ENCODE data around the gene CATSPERD.

Gene CATSPERD

DNA sequence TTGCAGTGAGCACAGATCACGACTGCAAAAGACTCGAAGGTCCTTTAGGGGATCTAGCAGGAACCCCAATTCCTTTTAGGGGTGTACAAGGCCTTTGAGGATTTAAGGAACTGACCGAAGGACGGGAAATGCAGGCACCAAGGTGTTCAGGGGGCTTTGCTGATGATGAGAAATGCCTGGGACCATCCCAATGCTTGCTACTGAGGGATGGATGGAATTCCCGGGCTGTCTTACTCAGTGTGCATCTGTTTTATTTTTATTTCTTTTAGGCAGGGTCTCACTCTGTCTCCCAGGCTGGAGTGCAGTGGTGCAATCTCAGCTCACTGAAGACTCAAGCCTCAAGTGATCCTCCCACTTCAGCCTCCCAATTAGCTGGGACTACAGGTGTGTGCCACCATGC is 52.8 kb downstream of the CATSPERD start:
- TF ChIP-seq, protein P1, sequence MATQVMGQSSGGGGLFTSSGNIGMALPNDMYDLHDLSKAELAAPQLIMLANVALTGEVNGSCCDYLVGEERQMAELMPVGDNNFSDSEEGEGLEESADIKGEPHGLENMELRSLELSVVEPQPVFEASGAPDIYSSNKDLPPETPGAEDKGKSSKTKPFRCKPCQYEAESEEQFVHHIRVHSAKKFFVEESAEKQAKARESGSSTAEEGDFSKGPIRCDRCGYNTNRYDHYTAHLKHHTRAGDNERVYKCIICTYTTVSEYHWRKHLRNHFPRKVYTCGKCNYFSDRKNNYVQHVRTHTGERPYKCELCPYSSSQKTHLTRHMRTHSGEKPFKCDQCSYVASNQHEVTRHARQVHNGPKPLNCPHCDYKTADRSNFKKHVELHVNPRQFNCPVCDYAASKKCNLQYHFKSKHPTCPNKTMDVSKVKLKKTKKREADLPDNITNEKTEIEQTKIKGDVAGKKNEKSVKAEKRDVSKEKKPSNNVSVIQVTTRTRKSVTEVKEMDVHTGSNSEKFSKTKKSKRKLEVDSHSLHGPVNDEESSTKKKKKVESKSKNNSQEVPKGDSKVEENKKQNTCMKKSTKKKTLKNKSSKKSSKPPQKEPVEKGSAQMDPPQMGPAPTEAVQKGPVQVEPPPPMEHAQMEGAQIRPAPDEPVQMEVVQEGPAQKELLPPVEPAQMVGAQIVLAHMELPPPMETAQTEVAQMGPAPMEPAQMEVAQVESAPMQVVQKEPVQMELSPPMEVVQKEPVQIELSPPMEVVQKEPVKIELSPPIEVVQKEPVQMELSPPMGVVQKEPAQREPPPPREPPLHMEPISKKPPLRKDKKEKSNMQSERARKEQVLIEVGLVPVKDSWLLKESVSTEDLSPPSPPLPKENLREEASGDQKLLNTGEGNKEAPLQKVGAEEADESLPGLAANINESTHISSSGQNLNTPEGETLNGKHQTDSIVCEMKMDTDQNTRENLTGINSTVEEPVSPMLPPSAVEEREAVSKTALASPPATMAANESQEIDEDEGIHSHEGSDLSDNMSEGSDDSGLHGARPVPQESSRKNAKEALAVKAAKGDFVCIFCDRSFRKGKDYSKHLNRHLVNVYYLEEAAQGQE (IDR thresholded peaks at IDR 0.05; ENCODE audit: insufficient read depth in 1 of 2, low read depth in 2 of 2, low read length in 2 of 2) = no peak
- TF ChIP-seq FOXP2 (optimal IDR thresholded peaks at IDR 0.05; ENCODE audit: borderline replicate concordance, extremely low read depth, extremely low read length, insufficient read depth) (no peak), TAF1 (IDR thresholded peaks at IDR 0.05; ENCODE audit: borderline replicate concordance, insufficient read depth, low read length) (no peak), SIN3A (IDR thresholded peaks at IDR 0.05; ENCODE audit: borderline replicate concordance, insufficient read depth, low read length) (no peak), POLR2AphosphoS5 (IDR thresholded peaks at IDR 0.05; ENCODE audit: low read depth, low read length) (no peak)

DNA sequence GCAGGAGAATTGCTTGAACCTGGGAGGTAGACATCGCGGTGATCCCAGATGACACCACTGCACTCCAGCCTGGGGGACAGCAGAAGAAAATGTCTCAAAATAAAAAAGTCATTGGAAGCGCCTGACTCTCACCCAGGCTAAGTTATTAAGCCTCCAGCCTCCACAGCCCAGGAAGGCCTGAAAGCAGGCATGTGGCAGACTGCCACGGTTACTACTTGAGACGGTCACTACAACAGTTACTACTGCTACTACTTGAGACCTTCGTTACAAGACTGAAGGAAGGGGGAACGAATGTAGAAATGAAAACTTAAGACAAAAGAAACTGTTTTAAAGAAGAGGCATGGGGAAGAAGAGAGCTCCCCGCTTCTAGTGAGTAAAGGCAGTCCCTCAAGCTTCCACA is 54.5 kb downstream of the CATSPERD start:
- TF ChIP-seq FOXP2 (optimal IDR thresholded peaks at IDR 0.05; ENCODE audit: borderline replicate concordance, extremely low read depth, extremely low read length, insufficient read depth) (no peak), POLR2AphosphoS5 (IDR thresholded peaks at IDR 0.05; ENCODE audit: low read depth, low read length) (no peak), SIN3A (IDR thresholded peaks at IDR 0.05; ENCODE audit: borderline replicate concordance, insufficient read depth, low read length) (no peak), TAF1 (IDR thresholded peaks at IDR 0.05; ENCODE audit: borderline replicate concordance, insufficient read depth, low read length) (no peak)
- TF ChIP-seq, protein P1 (IDR thresholded peaks at IDR 0.05; ENCODE audit: insufficient read depth in 1 of 2, low read depth in 2 of 2, low read length in 2 of 2) = no peak

DNA sequence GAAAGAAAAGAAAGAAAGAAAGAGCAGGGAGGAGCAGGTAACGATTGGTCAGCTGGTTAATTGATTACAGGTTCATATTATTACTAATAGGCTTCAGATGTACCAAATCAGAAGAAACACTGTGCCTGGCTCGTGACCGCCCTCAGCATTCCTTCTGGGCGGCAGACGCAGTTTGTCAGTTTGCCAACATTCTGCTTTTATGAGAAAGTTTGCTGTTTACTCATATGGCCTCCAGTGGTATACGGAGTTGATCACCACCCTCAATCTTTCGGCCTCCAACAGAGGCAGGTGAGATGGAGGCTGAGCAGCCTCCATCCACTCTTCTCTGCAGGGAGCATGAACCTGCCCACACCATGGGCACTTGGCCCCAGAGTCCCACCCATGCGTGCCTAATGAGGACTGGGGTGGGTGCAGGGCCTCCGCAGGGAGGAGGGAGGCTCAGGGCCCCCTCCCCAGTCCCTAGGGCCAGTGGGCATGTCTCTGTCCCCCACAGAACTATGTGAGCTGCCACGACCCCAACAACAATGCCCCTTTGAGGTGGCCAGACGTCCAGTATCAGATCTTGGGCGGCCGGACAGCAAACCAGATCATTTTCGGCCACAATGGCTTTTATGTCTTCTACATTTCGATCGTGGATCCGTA is 55.4 kb downstream of the CATSPERD start:
- TF ChIP-seq FOXP2 (optimal IDR thresholded peaks at IDR 0.05; ENCODE audit: borderline replicate concordance, extremely low read depth, extremely low read length, insufficient read depth) = no peak
- TF ChIP-seq, protein P1 (IDR thresholded peaks at IDR 0.05; ENCODE audit: insufficient read depth in 1 of 2, low read depth in 2 of 2, low read length in 2 of 2) = no peak
- no peak for TF ChIP-seq POLR2AphosphoS5 (IDR thresholded peaks at IDR 0.05; ENCODE audit: low read depth, low read length)
- TF ChIP-seq SIN3A (IDR thresholded peaks at IDR 0.05; ENCODE audit: borderline replicate concordance, insufficient read depth, low read length) = no peak
- TF ChIP-seq TAF1 (IDR thresholded peaks at IDR 0.05; ENCODE audit: borderline replicate concordance, insufficient read depth, low read length) = no peak

DNA sequence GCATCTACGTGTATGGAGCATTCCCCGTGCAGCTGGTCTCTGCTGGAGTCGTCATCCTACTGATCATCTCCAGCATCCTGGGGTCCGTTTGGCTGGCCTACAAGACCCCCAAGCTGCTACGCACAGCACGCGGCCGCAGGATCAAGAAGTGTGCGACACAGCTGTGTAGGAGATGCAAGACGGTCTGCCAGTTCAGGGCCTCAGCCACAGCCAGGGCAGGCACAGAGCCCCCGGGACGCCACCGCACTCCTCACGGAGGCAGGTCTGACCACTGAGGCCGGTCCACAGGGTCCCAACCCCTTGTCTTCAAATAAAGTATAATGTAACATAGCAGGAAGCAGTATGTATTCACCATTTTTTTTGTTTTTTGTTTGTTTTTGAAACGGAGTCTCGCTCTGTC is 58.0 kb downstream of the CATSPERD start:
- TF ChIP-seq SIN3A (IDR thresholded peaks at IDR 0.05; ENCODE audit: borderline replicate concordance, insufficient read depth, low read length) (no peak), TAF1 (IDR thresholded peaks at IDR 0.05; ENCODE audit: borderline replicate concordance, insufficient read depth, low read length) (no peak), FOXP2 (optimal IDR thresholded peaks at IDR 0.05; ENCODE audit: borderline replicate concordance, extremely low read depth, extremely low read length, insufficient read depth) (no peak), POLR2AphosphoS5 (IDR thresholded peaks at IDR 0.05; ENCODE audit: low read depth, low read length) (no peak)
- TF ChIP-seq, protein P1 (IDR thresholded peaks at IDR 0.05; ENCODE audit: insufficient read depth in 1 of 2, low read depth in 2 of 2, low read length in 2 of 2) = no peak
